ENCODE data around the gene DLX6.

DLX6 gene

GRCh38 chr7:97011104-97011503 is 5.8 kb downstream of the DLX6 start:
- DNase-seq (ENCODE audit: low read depth) = no peak

GRCh38 chr7:97011536-97012364 is 6.4 kb downstream of the DLX6 start:
- no peak for DNase-seq (ENCODE audit: low read depth)

GRCh38 chr7:97012365-97013133 is 7.2 kb downstream of the DLX6 start:
- no peak for DNase-seq (ENCODE audit: low read depth)

- no peak for DNase-seq (ENCODE audit: low read depth)
Measured at GRCh38 chr7:97013134-97013844, 7.9 kb downstream of the DLX6 start.

GRCh38 chr7:97013845-97014134 is 8.4 kb downstream of the DLX6 start:
- DNase-seq (ENCODE audit: low read depth) = no peak

- DNase-seq (ENCODE audit: low read depth) = no peak
Measured at GRCh38 chr7:97014145-97014750, 8.9 kb downstream of the DLX6 start.

GRCh38 chr7:97015279-97015678 is 9.9 kb downstream of the DLX6 start:
- DNase-seq (ENCODE audit: low read depth) = no peak

GRCh38 chr7:97015756-97016380 is 10.5 kb downstream of the DLX6 start:
- no peak for DNase-seq (ENCODE audit: low read depth)

- no peak for DNase-seq (ENCODE audit: low read depth)
Measured at GRCh38 chr7:97016381-97017191, 11.2 kb downstream of the DLX6 start.

- no peak for DNase-seq (ENCODE audit: low read depth)
Measured at GRCh38 chr7:97017192-97018125, 12.1 kb downstream of the DLX6 start.

GRCh38 chr7:97018126-97018601 is 12.8 kb downstream of the DLX6 start:
- DNase-seq (ENCODE audit: low read depth) = no peak

GRCh38 chr7:97018791-97019531 is 13.6 kb downstream of the DLX6 start:
- no peak for DNase-seq (ENCODE audit: low read depth)

GRCh38 chr7:97019710-97020225 is 14.4 kb downstream of the DLX6 start:
- DNase-seq (ENCODE audit: low read depth) = no peak

- no peak for DNase-seq (ENCODE audit: low read depth)
Measured at GRCh38 chr7:97020601-97020995, 15.2 kb downstream of the DLX6 start.

GRCh38 chr7:97020996-97021746 is 15.8 kb downstream of the DLX6 start:
- DNase-seq (ENCODE audit: low read depth) = no peak

GRCh38 chr7:97021747-97022490 is 16.6 kb downstream of the DLX6 start:
- no peak for DNase-seq (ENCODE audit: low read depth)

- no peak for DNase-seq (ENCODE audit: low read depth)
Measured at GRCh38 chr7:97022491-97023306, 17.3 kb downstream of the DLX6 start.
